GM18907 (cell line): ENCODE results near the gene OR14K1.
"Not testable (repeated sequence)": the region's sequence is repeated elsewhere in the genome, so short reads cannot be mapped to it uniquely, and the experiment has no call there.

Source experiments
- ATAC-seq: cut with Tn5 transposase; IDR thresholded peaks from one replicate; pipeline ENCODE4 v1.9.1; 2021; ENCODE audit warnings: mild to moderate bottlenecking, moderate library complexity; ENCODE audit not compliant: unreplicated experiment

OR14K1 gene

GRCh38 chr1:247738315-247738714 is at the start of gene OR14K1:
Gene OR14K1 (plus strand): TSS chr1:247738615. CDS start chr1:247738615, 0 bp downstream.
- ATAC-seq: no peak

GRCh38 chr1:247701338-247701737 is 37.1 kb upstream of the OR14K1 start:
- ATAC-seq: no peak

GRCh38 chr1:247710681-247711080 is 27.7 kb upstream of the OR14K1 start:
- not testable (repeated sequence) for ATAC-seq

- no peak for ATAC-seq
Measured at GRCh38 chr1:247713753-247714152, 24.7 kb upstream of the OR14K1 start.

- ATAC-seq: no peak
Measured at GRCh38 chr1:247716546-247716945, 21.9 kb upstream of the OR14K1 start, which contains the start of gene OR6F1. Gene OR6F1 (minus strand): TSS chr1:247716646. CDS start chr1:247712755, 3,891 bp downstream.

GRCh38 chr1:247721222-247721621 is 17.2 kb upstream of the OR14K1 start:
- ATAC-seq: no peak

GRCh38 chr1:247740721-247741120 is 2.3 kb downstream of the OR14K1 start:
- ATAC-seq: no peak

GRCh38 chr1:247741756-247742155 is 3.3 kb downstream of the OR14K1 start:
- no peak for ATAC-seq

- not testable (repeated sequence) for ATAC-seq
Measured at GRCh38 chr1:247742215-247742760, 3.9 kb downstream of the OR14K1 start.

GRCh38 chr1:247746391-247746935 is 8.0 kb downstream of the OR14K1 start:
- no peak for ATAC-seq

- no peak for ATAC-seq
Measured at GRCh38 chr1:247747616-247748015, 9.2 kb downstream of the OR14K1 start.

- no peak for ATAC-seq
Measured at GRCh38 chr1:247748041-247748440, 9.6 kb downstream of the OR14K1 start, which contains the start of gene OR14A2. Gene OR14A2 (minus strand): TSS chr1:247748141.

GRCh38 chr1:247749870-247750269 is 11.5 kb downstream of the OR14K1 start:
- no peak for ATAC-seq

GRCh38 chr1:247754311-247754710 is 15.9 kb downstream of the OR14K1 start:
- not testable (repeated sequence) for ATAC-seq

- no peak for ATAC-seq
Measured at GRCh38 chr1:247760456-247760855, 22.0 kb downstream of the OR14K1 start, which contains the start of gene OR1C1. Gene OR1C1 (minus strand): TSS chr1:247760556. CDS start chr1:247758406, 2,150 bp downstream.

- no peak for ATAC-seq
Measured at GRCh38 chr1:247769603-247770002, 31.2 kb downstream of the OR14K1 start.
